ENCODE results near the gene MIEN1. TPM values are rescaled to one million over a fixed set of nuclear protein-coding genes. Genes with fewer than 3 reads are reported as not detected.

Gene MIEN1, protein sequence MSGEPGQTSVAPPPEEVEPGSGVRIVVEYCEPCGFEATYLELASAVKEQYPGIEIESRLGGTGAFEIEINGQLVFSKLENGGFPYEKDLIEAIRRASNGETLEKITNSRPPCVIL
- total RNA-seq, result 10 to 100 TPM; 20.8 to 47.2 TPM
- 100 to 1,000 TPM in 1 of 2 donors, 10 to 100 TPM in 1; 69.3 to 136 TPM for polyA plus RNA-seq
- long read RNA-seq, donor 1, transcript MIEN1-206 (1 exons, 1,999 nt), result major isoform, 29 of 44 reads
- long read RNA-seq, donor 1, transcript MIEN1-201 (4 exons, 1,006 nt), result minor isoform, 15 of 44 reads
- long read RNA-seq, donor 1, partial matches to known transcripts, result 0 of 44 reads
- long read RNA-seq, donor 1, other reads (novel, unspliced or antisense), result 0 of 44 reads
- long read RNA-seq, donor 2, transcript MIEN1-201 (4 exons, 1,006 nt), result minor isoform, 17 of 62 reads
- long read RNA-seq, donor 2, transcript MIEN1-206 (1 exons, 1,999 nt), result major isoform, 40 of 62 reads
- long read RNA-seq, donor 2, partial matches to known transcripts, result 0 of 62 reads
- long read RNA-seq, donor 2, other reads (novel, unspliced or antisense), result 0 of 62 reads
- long read RNA-seq, donor 3, transcript MIEN1-201 (4 exons, 1,006 nt), result minor isoform, 11 of 30 reads
- long read RNA-seq, donor 3, transcript MIEN1-206 (1 exons, 1,999 nt), result major isoform, 16 of 30 reads
- long read RNA-seq, donor 3, partial matches to known transcripts, result 0 of 30 reads
- long read RNA-seq, donor 3, other reads (novel, unspliced or antisense), result 0 of 30 reads
- long read RNA-seq, donor 4, transcript MIEN1-206 (1 exons, 1,999 nt), result major isoform, 49 of 62 reads
- long read RNA-seq, donor 4, transcript MIEN1-201 (4 exons, 1,006 nt), result minor isoform, 11 of 62 reads
- long read RNA-seq, donor 4, partial matches to known transcripts, result 0 of 62 reads
- long read RNA-seq, donor 4, other reads (novel, unspliced or antisense), result 0 of 62 reads
- long read RNA-seq, donor 5, transcript MIEN1-206 (1 exons, 1,999 nt), result major isoform, 38 of 67 reads
- long read RNA-seq, donor 5, transcript MIEN1-201 (4 exons, 1,006 nt), result minor isoform, 25 of 67 reads
- long read RNA-seq, donor 5, partial matches to known transcripts, result 0 of 67 reads
- long read RNA-seq, donor 5, other reads (novel, unspliced or antisense), result 0 of 67 reads

GRCh38 chr17:39730095-39730921 is at the start of gene MIEN1:
TSS of gene MIEN1 (minus strand) at chr17:39730532. CDS start at chr17:39730495, 37 bp downstream.
- ATAC-seq (ENCODE audit: insufficient read depth, low FRiP score) (peak; percentile 98), DNase-seq (peak; percentile 87 to 92 (median 90))
- Histone ChIP-seq H3K4me3 (peak within 1 kb of the TSS; percentile 64), H3K9ac (ENCODE audit: insufficient read depth in 1 of 2, low read length in 2 of 2) (peak within 1 kb of the TSS in 1 of 2 donors; percentile 16), H3K27ac (ENCODE audit: low read depth in 1 of 2, low read length in 1 of 2) (peak within 1 kb of the TSS; percentile 87 to 88), H3K4me1 (ENCODE audit: control insufficient read depth in 5 of 5, insufficient read depth in 5 of 5, low read length in 5 of 5) (peaks cover 0 to 7% (median 6%) of the 10 kb centered on the region in 5 donors), H3K9me3 (ENCODE audit: control insufficient read depth in 4 of 4, insufficient read depth in 3 of 4, low read length in 3 of 4) (no peaks in the 10 kb centered on the region), H3K36me3 (ENCODE audit: control insufficient read depth in 4 of 4, insufficient read depth in 4 of 4, low read length in 4 of 4) (peaks cover 0 to 17% (median 7%) of the 10 kb centered on the region in 4 donors), H3K27me3 (ENCODE audit: control insufficient read depth in 3 of 3, insufficient read depth in 3 of 3, low read length in 2 of 3) (no peaks in the 10 kb centered on the region)
- TF ChIP-seq CTCF (IDR thresholded peaks at IDR 0.05; ENCODE audit: control extremely low read depth, extremely low read depth), result peak; percentile 58
- WGBS, 2 donors, result 1% methylated on average over 65 of the region's 65 CpGs

- H3K27ac ChIP-seq (ENCODE audit: low read depth in 1 of 2, low read length in 1 of 2), result no peak overlapping the region
- no peak overlapping the region for H3K4me3 ChIP-seq
- no peaks in the 10 kb centered on the region for H3K36me3 ChIP-seq (ENCODE audit: control insufficient read depth in 4 of 4, insufficient read depth in 4 of 4, low read length in 4 of 4)
- H3K27me3 ChIP-seq (ENCODE audit: control insufficient read depth in 3 of 3, insufficient read depth in 3 of 3, low read length in 2 of 3), result peaks cover 0 to 10% (median 3%) of the 10 kb centered on the region in 3 donors
- no peak overlapping the region for H3K9ac ChIP-seq (ENCODE audit: insufficient read depth in 1 of 2, low read length in 2 of 2)
- no peak for ATAC-seq (ENCODE audit: insufficient read depth, low FRiP score)
- no peak for TF ChIP-seq CTCF (IDR thresholded peaks at IDR 0.05; ENCODE audit: control extremely low read depth, extremely low read depth)
- WGBS, 2 donors, result 47 to 48% methylated on average over 11 of the region's 11 CpGs
- DNase-seq, result no peak
- peaks cover 0 to 4% (median 0%) of the 10 kb centered on the region in 5 donors for H3K4me1 ChIP-seq (ENCODE audit: control insufficient read depth in 5 of 5, insufficient read depth in 5 of 5, low read length in 5 of 5)
- H3K9me3 ChIP-seq (ENCODE audit: control insufficient read depth in 4 of 4, insufficient read depth in 3 of 4, low read length in 3 of 4), result no peaks in the 10 kb centered on the region
Observed at GRCh38 chr17:39777534-39778365, 47.4 kb upstream of the MIEN1 start.

DNA sequence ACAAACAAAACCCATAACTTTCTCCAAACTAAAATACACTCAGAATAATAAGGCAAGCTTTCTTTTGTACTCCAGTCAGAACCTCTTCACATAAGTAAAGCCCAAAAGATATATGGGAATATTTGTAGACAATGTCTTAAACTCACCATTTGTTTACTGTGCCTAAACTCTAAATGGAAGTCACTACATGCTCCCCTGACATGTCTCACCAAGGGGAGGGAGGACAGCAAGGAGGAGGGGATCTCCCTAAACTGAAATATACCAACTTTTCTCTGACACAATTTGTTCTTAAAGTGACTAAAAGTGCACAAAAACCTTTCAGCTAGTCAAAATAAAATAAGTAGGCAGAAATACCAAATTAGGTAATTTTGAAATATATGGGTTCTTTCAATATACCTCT is 45.9 kb upstream of the MIEN1 start:
- Histone ChIP-seq H3K9me3 (ENCODE audit: control insufficient read depth in 4 of 4, insufficient read depth in 3 of 4, low read length in 3 of 4) (no peaks in the 10 kb centered on the region), H3K36me3 (ENCODE audit: control insufficient read depth in 4 of 4, insufficient read depth in 4 of 4, low read length in 4 of 4) (no peaks in the 10 kb centered on the region), H3K27ac (ENCODE audit: low read depth in 1 of 2, low read length in 1 of 2) (no peak overlapping the region), H3K9ac (ENCODE audit: insufficient read depth in 1 of 2, low read length in 2 of 2) (no peak overlapping the region), H3K4me1 (ENCODE audit: control insufficient read depth in 5 of 5, insufficient read depth in 5 of 5, low read length in 5 of 5) (peaks cover 0 to 2% (median 0%) of the 10 kb centered on the region in 5 donors), H3K4me3 (no peak overlapping the region), H3K27me3 (ENCODE audit: control insufficient read depth in 3 of 3, insufficient read depth in 3 of 3, low read length in 2 of 3) (peaks cover 0 to 3% (median 3%) of the 10 kb centered on the region in 3 donors)
- DNase-seq (no peak), ATAC-seq (ENCODE audit: insufficient read depth, low FRiP score) (no peak)
- no peak for TF ChIP-seq CTCF (IDR thresholded peaks at IDR 0.05; ENCODE audit: control extremely low read depth, extremely low read depth)
